ENCODE data around the gene ABCF1. TPM values are rescaled to one million over a fixed set of nuclear protein-coding genes. Genes with fewer than 3 reads are reported as not detected.
"Not testable (repeated sequence)": the region's sequence is repeated elsewhere in the genome, so short reads cannot be mapped to it uniquely, and the experiment has no call there.

Gene ABCF1
- total RNA-seq, 1 experiment from 2014 or later: 94.9 TPM

DNA sequence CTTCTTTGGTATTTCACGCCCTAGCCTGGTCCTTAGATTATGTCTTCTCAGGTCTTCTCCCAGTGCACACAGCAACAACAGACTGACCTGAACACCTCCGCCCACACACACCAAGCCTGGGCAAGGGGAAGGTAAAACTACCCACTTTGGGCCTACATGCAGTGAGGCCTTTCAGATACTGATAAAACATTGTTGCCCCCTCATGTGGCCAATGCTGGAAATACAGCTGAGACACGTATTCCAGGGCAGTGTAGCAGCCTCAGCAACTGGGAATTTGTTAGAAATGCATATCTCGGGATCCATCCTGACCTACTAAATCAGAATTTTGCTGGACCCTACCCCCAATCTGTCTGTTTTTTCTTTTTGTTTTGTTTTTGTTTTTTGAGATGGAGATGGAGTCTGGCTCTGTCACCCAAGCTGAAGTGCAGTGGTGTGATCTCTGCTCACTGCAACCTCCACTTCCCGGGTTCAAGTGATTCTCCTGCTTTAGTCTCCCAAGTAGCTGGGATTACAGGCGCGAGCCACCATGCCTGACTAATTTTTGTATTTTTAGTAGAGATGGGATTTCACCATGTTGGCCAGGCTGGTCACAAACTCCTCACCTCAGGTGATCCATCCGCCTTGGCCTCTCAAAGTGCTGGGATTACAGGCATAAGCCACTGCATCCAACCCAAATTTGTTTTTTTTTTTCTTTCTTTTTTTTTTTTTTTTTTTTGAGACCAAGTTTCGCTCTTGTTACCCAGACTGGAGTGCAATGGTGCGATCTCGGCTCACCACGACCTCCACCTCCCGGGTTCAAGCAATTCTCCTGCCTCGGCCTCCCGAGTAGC is 26.3 kb downstream of the ABCF1 start:
- in situ Hi-C loops (cut with HindIII; ENCODE audit: low pct_unique_long_range_greater_than_20kb, low sequenced_read_pairs); H3K36me3 ChIP-seq (ENCODE audit: control insufficient read depth, insufficient read depth, low read length): not testable (repeated sequence)
- DNase-seq (ENCODE audit: low read depth, low spot score): peak; percentile 80

DNA sequence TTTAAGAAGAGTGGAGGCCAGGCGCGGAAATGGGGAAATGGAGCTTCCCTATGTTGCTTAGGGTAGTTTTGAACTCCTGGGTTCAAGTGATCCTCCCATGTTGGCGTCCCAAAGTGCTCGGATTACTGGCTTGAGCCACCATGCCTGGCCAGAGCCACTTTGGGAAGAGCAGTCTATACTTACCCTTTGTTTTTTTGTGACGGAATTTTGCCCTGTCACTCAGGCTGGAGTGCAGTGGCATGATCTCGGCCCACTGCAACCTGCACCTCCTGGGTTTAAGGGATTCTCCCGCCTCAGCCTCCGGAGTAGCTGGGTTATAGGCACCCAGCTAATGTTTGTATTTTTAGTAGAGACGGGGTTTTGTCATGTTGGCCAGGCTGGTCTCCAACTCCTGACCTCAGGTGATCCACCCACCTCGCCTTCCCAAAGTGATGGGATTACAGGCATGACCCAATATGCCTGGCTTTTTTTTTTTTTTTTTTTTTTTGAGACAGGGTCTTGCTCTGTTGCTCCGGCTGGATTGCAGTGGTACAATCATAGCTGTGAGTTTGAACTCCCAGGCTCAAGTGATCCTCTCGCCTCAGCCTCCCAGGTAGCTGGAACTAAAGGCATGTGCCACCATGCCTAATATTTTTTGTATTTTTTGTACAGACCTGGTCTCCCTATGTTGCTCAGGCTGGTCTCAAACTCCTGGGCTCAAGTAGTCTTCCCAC is 27.8 kb downstream of the ABCF1 start:
- Histone ChIP-seq H3K9me3 (ENCODE audit: control insufficient read depth, insufficient read depth, low read depth, low read length) (no peaks in the 10 kb centered on the region), H3K4me3 (ENCODE audit: low read depth in 2 of 2, low read length in 2 of 2) (no peak overlapping the region), H3K27me3 (ENCODE audit: control insufficient read depth, insufficient read depth, low read length) (no peaks in the 10 kb centered on the region), H3K36me3 (ENCODE audit: control insufficient read depth, insufficient read depth, low read length) (peaks cover 5% of the 10 kb centered on the region; the same call in 1 of the 2 replicates), H3K4me1 (ENCODE audit: control insufficient read depth, insufficient read depth, low read length) (no peaks in the 10 kb centered on the region), H3K27ac (ENCODE audit: low read length) (no peak overlapping the region)
- intact Hi-C loops (cut with micrococcal nuclease; ENCODE audit: unreplicated experiment) (loop anchor here (5.0 kb wide), 1 partner anchor 117 kb away; no protein-coding TSS in a partner anchor), in situ Hi-C loops (cut with HindIII; ENCODE audit: low pct_unique_long_range_greater_than_20kb, low sequenced_read_pairs) (no loop called here)
- ATAC-seq (peak; percentile 14), DNase-seq (ENCODE audit: low read depth, low spot score) (no peak)
- CTCF ChIA-PET: interaction anchor here (0.6 to 3.7 kb wide), 2 partner anchors 58 to 178 kb away, joined by 14 to 16 read pairs; no protein-coding TSS in a partner anchor
- TF ChIP-seq SIN3A (IDR thresholded peaks at IDR 0.05; ENCODE audit: borderline replicate concordance, insufficient read depth, low read depth, low read length): no peak
- TF ChIP-seq, protein P1, sequence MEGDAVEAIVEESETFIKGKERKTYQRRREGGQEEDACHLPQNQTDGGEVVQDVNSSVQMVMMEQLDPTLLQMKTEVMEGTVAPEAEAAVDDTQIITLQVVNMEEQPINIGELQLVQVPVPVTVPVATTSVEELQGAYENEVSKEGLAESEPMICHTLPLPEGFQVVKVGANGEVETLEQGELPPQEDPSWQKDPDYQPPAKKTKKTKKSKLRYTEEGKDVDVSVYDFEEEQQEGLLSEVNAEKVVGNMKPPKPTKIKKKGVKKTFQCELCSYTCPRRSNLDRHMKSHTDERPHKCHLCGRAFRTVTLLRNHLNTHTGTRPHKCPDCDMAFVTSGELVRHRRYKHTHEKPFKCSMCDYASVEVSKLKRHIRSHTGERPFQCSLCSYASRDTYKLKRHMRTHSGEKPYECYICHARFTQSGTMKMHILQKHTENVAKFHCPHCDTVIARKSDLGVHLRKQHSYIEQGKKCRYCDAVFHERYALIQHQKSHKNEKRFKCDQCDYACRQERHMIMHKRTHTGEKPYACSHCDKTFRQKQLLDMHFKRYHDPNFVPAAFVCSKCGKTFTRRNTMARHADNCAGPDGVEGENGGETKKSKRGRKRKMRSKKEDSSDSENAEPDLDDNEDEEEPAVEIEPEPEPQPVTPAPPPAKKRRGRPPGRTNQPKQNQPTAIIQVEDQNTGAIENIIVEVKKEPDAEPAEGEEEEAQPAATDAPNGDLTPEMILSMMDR (IDR thresholded peaks at IDR 0.05): no peak
- TF ChIP-seq, protein P2, sequence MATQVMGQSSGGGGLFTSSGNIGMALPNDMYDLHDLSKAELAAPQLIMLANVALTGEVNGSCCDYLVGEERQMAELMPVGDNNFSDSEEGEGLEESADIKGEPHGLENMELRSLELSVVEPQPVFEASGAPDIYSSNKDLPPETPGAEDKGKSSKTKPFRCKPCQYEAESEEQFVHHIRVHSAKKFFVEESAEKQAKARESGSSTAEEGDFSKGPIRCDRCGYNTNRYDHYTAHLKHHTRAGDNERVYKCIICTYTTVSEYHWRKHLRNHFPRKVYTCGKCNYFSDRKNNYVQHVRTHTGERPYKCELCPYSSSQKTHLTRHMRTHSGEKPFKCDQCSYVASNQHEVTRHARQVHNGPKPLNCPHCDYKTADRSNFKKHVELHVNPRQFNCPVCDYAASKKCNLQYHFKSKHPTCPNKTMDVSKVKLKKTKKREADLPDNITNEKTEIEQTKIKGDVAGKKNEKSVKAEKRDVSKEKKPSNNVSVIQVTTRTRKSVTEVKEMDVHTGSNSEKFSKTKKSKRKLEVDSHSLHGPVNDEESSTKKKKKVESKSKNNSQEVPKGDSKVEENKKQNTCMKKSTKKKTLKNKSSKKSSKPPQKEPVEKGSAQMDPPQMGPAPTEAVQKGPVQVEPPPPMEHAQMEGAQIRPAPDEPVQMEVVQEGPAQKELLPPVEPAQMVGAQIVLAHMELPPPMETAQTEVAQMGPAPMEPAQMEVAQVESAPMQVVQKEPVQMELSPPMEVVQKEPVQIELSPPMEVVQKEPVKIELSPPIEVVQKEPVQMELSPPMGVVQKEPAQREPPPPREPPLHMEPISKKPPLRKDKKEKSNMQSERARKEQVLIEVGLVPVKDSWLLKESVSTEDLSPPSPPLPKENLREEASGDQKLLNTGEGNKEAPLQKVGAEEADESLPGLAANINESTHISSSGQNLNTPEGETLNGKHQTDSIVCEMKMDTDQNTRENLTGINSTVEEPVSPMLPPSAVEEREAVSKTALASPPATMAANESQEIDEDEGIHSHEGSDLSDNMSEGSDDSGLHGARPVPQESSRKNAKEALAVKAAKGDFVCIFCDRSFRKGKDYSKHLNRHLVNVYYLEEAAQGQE (IDR thresholded peaks at IDR 0.05; ENCODE audit: insufficient read depth in 1 of 2, low read depth in 2 of 2, low read length in 1 of 2): no peak
- no peak for TF ChIP-seq TCF7L2 (IDR thresholded peaks at IDR 0.05; ENCODE audit: low read depth, low read length)
- TF ChIP-seq POLR2AphosphoS5 (IDR thresholded peaks at IDR 0.05; ENCODE audit: low read depth, low read length): no peak; the same call in 1 of the 2 replicates
- BruUV-seq (replicated peaks): no TSS peak
- POLR2A ChIA-PET: interaction anchor here (0.6 to 2.6 kb wide), 3 partner anchors 12 to 14 kb away, joined by 3 to 8 read pairs (median 3); no protein-coding TSS in a partner anchor

More for the DNA sequence above, 26.3 kb downstream of the ABCF1 start:
- ChIA-PET CTCF (interaction anchor here (0.6 to 3.7 kb wide), 6 partner anchors 53 to 482 kb away, joined by 3 to 16 read pairs (median 3); no protein-coding TSS in a partner anchor), POLR2A (interaction anchor here (1.0 to 2.6 kb wide), 2 partner anchors 16 to 20 kb away, joined by 4 to 8 read pairs; no protein-coding TSS in a partner anchor)
- intact Hi-C loops (cut with micrococcal nuclease; ENCODE audit: unreplicated experiment): loop anchor here (5.0 kb wide), 1 partner anchor 115 kb away; no protein-coding TSS in a partner anchor
- H3K4me1 ChIP-seq (ENCODE audit: control insufficient read depth, insufficient read depth, low read length); H3K9me3 ChIP-seq (ENCODE audit: control insufficient read depth, insufficient read depth, low read depth, low read length); BruUV-seq (replicated peaks); H3K27me3 ChIP-seq (ENCODE audit: control insufficient read depth, insufficient read depth, low read length); H3K27ac ChIP-seq (ENCODE audit: low read length); H3K4me3 ChIP-seq (ENCODE audit: low read depth in 2 of 2, low read length in 2 of 2): not testable (repeated sequence)
- peak; percentile 88 for ATAC-seq
- TF ChIP-seq, protein P1 (IDR thresholded peaks at IDR 0.05): peak; percentile 89
- peak; percentile 41; the same call in 1 of the 2 replicates for TF ChIP-seq POLR2AphosphoS5 (IDR thresholded peaks at IDR 0.05; ENCODE audit: low read depth, low read length)
